ENCODE data around the gene FOXA1. TPM values are rescaled to one million over a fixed set of nuclear protein-coding genes. Genes with fewer than 3 reads are reported as not detected.
A peak's percentile ranks its signal among the peaks of the same experiment; 100 is the strongest.

Gene FOXA1
- total and polyA plus RNA-seq, 2 of the 8 experiments (the other 6 are each of a cell fraction or from before 2014, with no cell fraction given), result 0.08 to 0.20 TPM

- Histone ChIP-seq H3K4me1 (replicated peaks in 1 of 4; ENCODE audit: control insufficient read depth in 3 of 4, insufficient read depth in 4 of 4, low read length in 3 of 4) (peaks cover 7 to 32% (median 11%) of the 10 kb centered on the region in 4 experiments), H3K9ac (replicated peaks in 1 of 4; ENCODE audit: extremely low read depth in 1 of 4, low read depth in 3 of 4, low read length in 3 of 4) (no peak overlapping the region), H3K27ac (ENCODE audit: low read depth, low read length) (no peak overlapping the region), H4K5ac (ENCODE audit: insufficient read length, low read depth, low read length) (no peak overlapping the region), H3K4ac (replicated peaks; ENCODE audit: insufficient read length, low read depth, low read length) (no peak overlapping the region), H2AFZ (ENCODE audit: low read length) (no peak overlapping the region), H3K79me1 (ENCODE audit: low read depth, low read length) (no peaks in the 10 kb centered on the region), H3K9me3 (ENCODE audit: insufficient read depth in 2 of 2, low read depth in 1 of 2, low read length in 1 of 2) (no peaks in the 10 kb centered on the region), H2BK5ac (ENCODE audit: low read depth, low read length) (no peak overlapping the region), H3K27me3 (replicated peaks in 1 of 4; ENCODE audit: control insufficient read depth in 3 of 4, extremely low read depth in 1 of 4, insufficient read depth in 3 of 4, low read length in 3 of 4) (peaks cover 67 to 100% (median 84%) of the 10 kb centered on the region in 4 experiments), H3K79me2 (ENCODE audit: control insufficient read depth in 1 of 2, insufficient read depth in 2 of 2, low read length in 2 of 2) (no peaks in the 10 kb centered on the region), H2AK5ac (ENCODE audit: low read depth, low read length) (no peak overlapping the region), H3K56ac (replicated peaks; ENCODE audit: insufficient read length, low read depth, low read length) (no peak overlapping the region), H3K4me3 (ENCODE audit: extremely low read depth in 1 of 4, insufficient read depth in 2 of 4, low read depth in 3 of 4, low read length in 4 of 4) (peak overlapping the region in 1 of 4 experiments; percentile 63; a peak in 2 of 8 replicates), H3K36me3 (ENCODE audit: control insufficient read depth in 2 of 4, insufficient read depth in 4 of 4, low read length in 3 of 4) (no peaks in the 10 kb centered on the region; a peak in 1 of 8 replicates), H2BK12ac (ENCODE audit: low read depth, low read length) (no peak overlapping the region), H2BK20ac (ENCODE audit: low read length) (no peak overlapping the region), H3K4me2 (ENCODE audit: insufficient read depth in 1 of 2, low read depth in 2 of 2, low read length in 2 of 2) (peak overlapping the region; percentile 80 to 81), H3K14ac (ENCODE audit: insufficient read length) (no peak overlapping the region), H3K23me2 (ENCODE audit: low read depth, low read length) (peaks cover 10% of the 10 kb centered on the region; the same call in 1 of the 2 replicates), H4K20me1 (replicated peaks in 1 of 2; ENCODE audit: control insufficient read depth in 1 of 2, insufficient read depth in 2 of 2, low read length in 2 of 2) (peaks cover 14 to 17% of the 10 kb centered on the region in 2 experiments), H4K8ac (ENCODE audit: extremely low read depth, insufficient read depth, low read length) (no peak overlapping the region), H3K18ac (ENCODE audit: extremely low read depth, low read length) (no peak overlapping the region), H3K23ac (ENCODE audit: insufficient read length) (no peak overlapping the region), H2BK15ac (ENCODE audit: low read length) (no peak overlapping the region), H2BK120ac (replicated peaks; ENCODE audit: low read depth, low read length) (no peak overlapping the region), H4K91ac (replicated peaks; ENCODE audit: insufficient read length, low read length) (no peak overlapping the region)
- ChIA-PET CTCF (ENCODE audit: partially characterized antibody) (interaction anchor here (0.6 to 5.1 kb wide), 13 partner anchors 9 to 1518 kb away, joined by 3 to 62 read pairs (median 3); partner anchors contain the start of genes FOXA1 and TTC6), POLR2A (ENCODE audit: partially characterized antibody) (interaction anchor here (0.7 to 1.0 kb wide), 2 partner anchors 9 to 1186 kb away, joined by 3 to 4 read pairs; no protein-coding TSS in a partner anchor)
- peak; percentile 65 for FAIRE-seq
- DNase-seq (ENCODE audit: low read depth in 1 of 2, low spot score in 2 of 2), result no peak
- WGBS, 2 experiments (ENCODE audit: extremely low coverage in 1 of 2, insufficient coverage in 1 of 2, insufficient read length in 1 of 2, insufficient replicate concordance in 2 of 2, low coverage in 1 of 2, low lambda C conversion rate in 2 of 2, missing lambda C conversion rate in 1 of 2), result 7% methylated on average over 16 of the region's 16 CpGs; no CpG with 5 or more reads in 1 of the 2 experiments
- TF ChIP-seq EP300 (IDR thresholded peaks at IDR 0.05; ENCODE audit: borderline replicate concordance in 1 of 2, low read depth in 2 of 2, low read length in 2 of 2) (no peak), GABPA (IDR thresholded peaks at IDR 0.05; ENCODE audit: borderline replicate concordance, insufficient read depth, low read length) (no peak), SP4 (IDR thresholded peaks at IDR 0.05; ENCODE audit: low read length) (no peak), BCL11A (IDR thresholded peaks at IDR 0.05; ENCODE audit: low read depth in 2 of 2, low read length in 2 of 2) (no peak), YY1 (IDR thresholded peaks at IDR 0.05; ENCODE audit: low read depth, low read length) (no peak), EZH2 (IDR thresholded peaks at IDR 0.05; ENCODE audit: low read depth, low read length, severe bottlenecking) (peak; percentile 53), KDM5A (IDR thresholded peaks at IDR 0.05; ENCODE audit: low read length) (no peak), POLR2A (IDR thresholded peaks at IDR 0.05; ENCODE audit: control extremely low read depth in 1 of 2, low read depth in 2 of 2, low read length in 2 of 2) (no peak), CTCF (IDR thresholded peaks at IDR 0.05; ENCODE audit: control extremely low read depth in 1 of 3, insufficient read depth in 1 of 3, low read depth in 1 of 3, low read length in 3 of 3) (no peak)
These were observed 5.9 kb downstream of the FOXA1 start for GRCh38 chr14:37588956-37589714.
